ENCODE measurements around the gene ZNF473.
A peak's percentile ranks its signal among the peaks of the same experiment; 100 is the strongest.

The ZNF473 gene

DNA sequence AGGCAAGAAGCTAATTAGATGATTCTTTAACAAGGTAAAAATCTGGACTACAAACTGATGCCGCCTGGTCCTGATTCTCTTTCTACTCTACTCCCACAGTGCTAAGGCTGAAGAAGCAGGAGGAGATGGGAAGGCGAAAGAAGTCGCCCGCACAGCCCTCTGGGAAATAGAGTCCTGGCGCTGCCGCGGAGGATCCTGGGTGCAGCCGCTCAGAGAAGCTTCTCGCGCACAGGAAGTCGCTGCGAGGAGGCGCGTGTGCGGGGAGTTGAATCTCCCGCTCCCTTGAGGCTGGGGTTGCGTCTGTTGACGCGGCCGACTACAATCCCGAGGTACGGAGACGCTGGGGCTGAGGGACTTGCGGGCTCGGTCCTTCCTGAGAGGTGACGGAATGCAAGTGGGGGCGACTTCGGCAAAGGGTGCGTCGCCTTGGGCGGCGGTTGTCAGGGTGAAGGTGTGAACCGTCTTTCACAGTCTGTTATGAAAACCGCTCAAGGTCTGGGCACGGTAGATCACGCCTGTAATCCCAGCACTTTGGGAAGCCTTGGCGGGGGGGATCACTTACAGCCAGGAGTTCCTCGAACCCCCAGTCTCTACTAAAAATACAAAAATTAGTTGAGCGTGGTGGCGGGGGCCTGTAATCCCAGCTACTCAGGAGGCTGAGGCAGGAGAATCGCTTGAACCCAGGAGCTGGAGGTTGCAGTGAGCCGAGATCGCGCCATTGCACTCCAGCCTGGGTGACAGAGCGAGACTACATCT is at the start of gene ZNF473:
Gene ZNF473 (plus strand): TSS at position 212 of the 756 bp plus-strand sequence. CDS start 5,078 bp downstream, outside the sequence.
- DNase-seq (ENCODE audit: low read depth) = peak; percentile 96

DNA sequence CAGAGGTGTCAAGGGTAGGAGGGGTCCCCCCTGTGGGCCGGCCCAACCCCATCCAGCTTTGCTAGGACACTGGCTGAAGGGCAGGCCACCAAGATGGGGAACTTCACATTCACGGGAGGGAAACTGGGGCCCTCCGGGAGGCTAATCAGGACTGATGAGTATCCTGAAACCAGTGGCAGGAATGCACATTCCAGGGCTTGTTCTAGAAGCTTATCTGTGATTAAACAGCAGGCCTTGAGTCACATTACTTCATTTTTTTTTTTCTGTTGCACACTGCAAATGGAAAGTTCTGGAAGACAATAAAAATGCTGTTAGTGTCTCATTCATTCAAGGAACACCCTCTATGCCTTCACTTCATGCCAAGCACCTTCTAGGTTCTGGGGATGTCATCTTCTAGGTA is 49.3 kb upstream of the ZNF473 start:
- no peak for DNase-seq (ENCODE audit: low read depth)

DNA sequence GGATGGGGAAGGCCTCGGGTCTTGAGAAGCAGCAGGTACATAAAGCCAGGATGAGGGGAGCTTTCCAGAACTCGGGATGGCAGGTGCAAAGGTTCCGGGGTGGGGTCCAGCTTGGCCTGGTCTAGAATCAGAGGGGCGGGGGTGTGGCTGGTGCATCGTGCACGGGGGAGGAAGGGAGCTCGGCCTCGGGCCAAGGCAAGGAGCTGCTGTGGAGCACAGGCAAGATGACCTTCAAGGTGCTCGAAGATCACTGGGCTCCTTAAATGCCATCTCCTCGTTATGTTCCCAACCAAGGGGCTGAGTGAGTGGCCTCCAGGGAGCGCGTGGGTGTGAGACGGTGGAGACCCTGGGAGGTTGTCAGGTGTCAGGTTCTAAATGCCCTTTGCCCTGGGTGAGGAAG is 48.7 kb upstream of the ZNF473 start:
- no peak for DNase-seq (ENCODE audit: low read depth)

DNA sequence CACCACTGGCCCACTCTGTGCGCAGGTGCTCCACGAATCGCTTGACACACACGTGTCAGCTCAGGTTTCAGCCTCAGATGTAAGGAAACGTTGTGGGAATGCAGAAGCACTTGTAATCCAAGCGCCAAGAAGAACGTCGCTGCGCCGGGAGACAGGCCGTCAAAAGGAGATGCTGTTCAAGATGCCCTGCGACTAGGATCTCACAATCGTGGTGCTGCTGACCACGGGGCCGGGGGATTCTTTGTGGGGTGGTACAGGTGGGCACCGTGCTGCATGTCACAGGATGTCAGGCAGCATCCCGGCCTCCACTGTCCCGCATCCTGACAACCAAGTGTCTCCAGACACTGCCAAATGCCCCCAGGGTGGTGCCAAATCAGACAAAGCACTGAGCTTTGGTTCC is 47.9 kb upstream of the ZNF473 start:
- DNase-seq (ENCODE audit: low read depth) = no peak

DNA sequence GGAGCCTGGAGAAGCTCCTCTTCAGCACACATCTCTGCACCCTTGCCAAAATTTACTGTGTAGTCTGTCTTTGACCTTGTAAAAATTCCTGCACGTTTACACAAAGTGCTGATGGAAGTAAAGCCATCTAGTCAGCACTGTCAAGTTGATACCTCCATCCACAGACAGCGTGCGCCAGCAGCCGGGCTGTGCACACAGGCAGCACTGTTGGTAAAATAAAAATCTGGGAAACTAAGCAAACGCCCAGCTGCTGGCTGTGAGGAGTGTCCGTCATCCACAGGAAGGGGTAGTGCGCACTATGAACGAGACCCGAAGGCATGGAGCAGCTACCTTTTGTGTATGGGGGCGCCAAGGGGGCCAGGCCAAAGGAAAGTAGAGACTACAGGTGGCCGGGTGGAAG is 47.5 kb upstream of the ZNF473 start:
- DNase-seq (ENCODE audit: low read depth) = no peak

DNA sequence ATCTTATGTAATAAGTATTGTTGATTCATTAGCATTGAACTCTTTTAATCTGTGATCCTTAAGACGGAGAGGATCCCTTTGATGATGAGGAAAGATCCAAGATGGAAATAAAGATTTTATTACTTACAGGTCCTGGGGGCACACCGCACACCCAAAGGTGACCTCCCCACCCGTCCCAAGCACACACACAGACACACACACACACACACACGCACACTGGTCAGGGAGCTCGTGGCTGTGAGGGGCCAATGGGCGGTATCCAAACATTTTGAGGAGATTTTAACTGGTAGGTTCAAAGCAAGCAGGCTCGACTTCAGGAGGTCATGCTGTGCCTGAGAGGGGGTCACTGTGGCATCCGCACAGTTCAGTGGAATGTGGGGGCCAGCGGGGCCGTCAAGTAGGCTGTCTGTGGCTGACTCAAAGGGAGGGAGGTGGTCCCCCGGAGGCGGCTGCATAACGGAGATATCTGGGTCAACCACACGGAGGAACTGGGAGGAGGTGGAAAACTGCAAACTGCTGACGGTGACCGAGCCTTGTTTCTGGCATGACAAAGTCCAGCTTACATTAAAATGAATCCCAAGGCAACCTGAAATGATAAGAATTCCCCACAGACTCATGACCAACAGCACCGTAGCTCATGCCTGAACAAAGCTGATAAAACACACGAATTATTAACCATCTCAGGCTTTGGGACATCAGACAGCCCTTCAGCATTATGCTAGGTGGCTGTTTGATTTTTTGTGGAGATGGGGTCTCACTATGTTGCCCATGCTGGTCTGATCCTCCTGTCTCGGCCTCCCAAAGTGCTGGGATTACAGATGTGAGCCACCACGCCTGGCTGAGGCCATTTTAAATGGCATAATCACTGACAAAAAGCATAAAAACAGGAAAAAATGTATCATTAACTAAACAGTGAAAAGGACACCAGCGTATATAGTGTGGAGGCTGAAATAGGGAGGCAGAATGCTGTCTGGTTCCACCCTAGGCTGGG is 43.9 kb upstream of the ZNF473 start:
- no peak for DNase-seq (ENCODE audit: low read depth)

DNA sequence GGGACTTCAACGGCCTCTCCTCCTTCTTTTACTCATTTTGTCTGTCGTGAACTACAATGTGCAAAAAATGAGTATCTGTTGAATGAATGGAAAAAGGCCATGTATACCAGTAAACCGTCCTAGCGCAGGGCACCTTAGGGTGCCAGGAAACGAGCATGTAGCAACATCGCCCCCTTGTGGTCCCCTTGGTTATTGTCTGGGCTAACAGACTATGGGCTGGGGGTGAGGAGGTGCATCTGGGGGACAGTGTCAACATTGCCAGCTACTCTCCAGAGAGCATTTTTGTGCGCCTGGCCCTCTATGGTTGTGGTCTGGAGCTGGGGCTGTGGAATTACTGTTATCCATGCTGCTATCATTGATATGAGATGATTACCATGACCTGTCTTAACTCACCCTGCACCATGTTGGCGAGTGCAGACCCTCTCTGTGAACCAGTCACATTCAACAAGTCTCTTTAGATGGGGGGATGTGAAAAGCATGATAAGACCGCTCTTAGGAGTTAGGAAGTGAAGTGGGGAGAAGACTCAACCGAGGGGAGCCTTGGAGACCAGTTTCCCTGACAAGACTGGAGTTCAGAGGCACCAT is 42.1 kb upstream of the ZNF473 start:
- peak; percentile 29 for DNase-seq (ENCODE audit: low read depth)

DNA sequence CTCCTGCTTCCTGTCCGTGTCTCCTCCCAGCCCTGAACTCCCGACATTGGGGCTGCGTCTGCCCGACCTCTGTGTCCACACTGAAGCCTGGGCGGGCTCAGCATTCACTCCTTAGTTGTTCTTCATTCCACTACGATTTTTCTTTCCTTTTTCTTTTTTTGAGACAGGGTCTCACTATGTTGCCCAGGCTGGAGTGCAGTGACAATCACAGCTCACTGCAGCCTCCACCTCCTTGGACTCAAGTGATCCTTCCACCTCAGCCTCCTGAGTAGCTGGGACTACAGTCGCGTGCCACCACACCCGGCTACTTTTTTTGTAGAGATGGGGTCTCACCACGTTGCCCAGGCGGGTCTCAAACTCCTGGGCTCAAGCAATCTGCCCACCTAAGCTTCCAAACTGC is 41.3 kb upstream of the ZNF473 start:
- no peak for DNase-seq (ENCODE audit: low read depth)

DNA sequence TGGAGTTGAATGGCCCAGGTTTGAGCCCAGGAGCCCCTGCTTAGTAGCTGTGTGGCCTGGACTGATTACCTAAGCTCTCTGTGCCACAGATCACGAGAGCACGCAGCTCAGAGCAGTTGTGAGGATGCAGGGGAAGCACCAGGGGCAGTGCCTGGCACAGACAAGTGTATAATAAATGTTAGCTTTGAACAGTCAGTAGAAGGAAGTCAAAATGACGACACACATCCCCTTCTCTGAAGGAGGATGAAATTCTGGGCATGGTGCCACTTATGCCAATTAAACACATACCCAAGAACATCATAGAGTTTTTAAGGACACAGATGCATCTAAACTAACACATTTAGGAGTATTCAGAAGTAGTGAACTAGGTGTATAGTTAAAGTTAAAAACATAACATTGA is 39.9 kb upstream of the ZNF473 start:
- DNase-seq (ENCODE audit: low read depth) = no peak

DNA sequence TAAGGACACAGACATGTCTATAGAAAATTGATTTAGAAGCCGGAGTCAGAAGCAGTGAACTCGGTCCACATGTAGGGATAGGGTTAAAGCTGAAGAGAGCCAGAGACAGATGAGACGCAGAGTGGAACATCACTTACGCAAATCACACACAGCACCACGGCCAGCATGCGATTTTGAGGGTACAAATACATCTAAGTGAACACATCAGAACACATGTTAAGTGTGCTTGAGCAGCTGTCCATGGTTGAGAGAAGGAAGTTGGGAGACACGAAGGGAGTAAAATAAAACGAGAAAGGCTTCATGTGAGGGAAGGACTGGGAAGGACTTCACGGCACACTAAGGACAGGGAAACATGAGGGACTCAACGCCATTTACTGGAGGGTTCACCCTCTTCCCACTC is 39.5 kb upstream of the ZNF473 start:
- no peak for DNase-seq (ENCODE audit: low read depth)

DNA sequence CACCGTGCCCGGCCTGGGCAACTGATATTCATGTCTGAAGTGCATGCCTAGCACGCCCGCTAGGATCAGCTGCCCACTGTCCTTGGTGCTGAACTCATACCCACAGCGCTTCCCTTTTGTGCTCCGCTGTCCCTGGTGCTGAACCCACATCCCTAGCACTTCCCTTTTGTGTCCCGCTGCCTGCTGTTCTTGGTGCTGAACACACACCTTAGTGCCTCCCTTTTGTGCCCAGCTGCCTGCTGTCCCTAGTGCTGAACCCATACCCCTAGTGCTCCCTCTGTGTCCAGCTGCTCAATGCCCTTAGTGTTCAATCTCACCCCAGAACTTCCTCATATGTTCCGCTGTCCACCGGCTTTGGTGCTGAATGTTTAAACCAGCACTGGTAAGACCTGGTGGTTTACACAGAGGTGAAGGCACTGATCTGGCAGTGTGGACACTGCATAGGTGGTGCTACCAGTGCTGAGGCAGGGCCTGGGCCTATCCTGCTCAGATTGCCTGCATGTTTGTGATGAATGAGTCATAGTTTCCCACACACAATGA is 38.6 kb upstream of the ZNF473 start:
- peak; percentile 87 for DNase-seq (ENCODE audit: low read depth)

DNA sequence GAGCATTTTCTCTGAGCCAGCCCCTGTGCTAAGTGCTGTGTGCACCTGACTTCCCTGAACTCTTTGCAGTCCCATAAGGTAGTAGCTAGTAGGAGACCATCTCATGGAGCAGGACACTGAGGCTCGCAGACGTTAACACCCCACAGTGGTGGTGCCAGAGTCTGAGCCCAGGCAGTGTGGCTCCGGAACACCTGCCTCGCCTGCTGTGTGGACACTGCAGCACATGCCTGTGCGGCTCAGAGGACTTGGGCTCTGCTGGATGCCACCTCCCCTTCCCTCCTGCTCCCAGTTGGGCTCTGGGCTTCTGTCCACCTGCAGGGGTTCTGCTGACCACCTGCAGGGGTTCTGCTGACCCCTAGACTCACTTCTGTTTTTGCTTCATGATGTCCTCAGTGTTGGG is 37.8 kb upstream of the ZNF473 start:
- DNase-seq (ENCODE audit: low read depth) = no peak

DNA sequence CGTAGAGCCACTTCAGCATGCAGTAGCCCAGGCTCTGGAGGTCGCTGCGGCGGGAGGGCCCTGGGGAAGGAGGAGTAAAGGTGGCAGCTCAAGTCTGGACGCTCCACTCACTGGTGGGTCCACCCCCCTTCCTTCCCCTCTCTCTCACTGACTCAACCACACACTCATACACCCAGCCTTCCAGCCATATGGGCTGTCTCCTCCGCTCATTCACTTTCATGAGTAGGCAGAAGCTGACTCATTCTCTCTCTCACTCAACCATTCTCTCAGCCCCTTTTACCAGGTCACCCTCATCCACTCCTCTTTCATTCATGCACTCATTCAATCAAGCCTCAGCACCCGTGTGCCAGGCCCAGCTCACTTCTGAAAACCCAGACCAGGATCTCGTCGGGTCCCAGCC is 37.4 kb upstream of the ZNF473 start:
- DNase-seq (ENCODE audit: low read depth) = peak; percentile 76

DNA sequence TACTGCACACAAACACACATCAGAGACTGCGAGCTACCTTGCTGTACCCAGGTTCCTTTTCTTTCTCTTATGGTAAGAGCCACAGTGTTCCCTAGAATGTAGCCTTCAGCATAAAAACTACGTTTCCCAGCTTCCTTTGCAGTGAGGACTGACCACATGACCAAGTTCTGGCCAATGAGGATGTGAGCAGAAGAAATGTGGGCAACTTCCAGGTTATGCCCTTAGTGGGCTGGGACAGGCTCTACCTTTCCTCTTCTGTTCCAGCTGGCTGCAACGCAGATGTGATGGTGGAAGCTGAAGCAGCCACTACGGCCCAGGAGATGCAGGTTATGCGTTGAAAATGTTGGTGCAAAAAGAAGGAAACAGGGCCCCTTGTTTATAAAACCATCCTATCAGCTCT is 28.1 kb upstream of the ZNF473 start:
- peak; percentile 32 for DNase-seq (ENCODE audit: low read depth)

DNA sequence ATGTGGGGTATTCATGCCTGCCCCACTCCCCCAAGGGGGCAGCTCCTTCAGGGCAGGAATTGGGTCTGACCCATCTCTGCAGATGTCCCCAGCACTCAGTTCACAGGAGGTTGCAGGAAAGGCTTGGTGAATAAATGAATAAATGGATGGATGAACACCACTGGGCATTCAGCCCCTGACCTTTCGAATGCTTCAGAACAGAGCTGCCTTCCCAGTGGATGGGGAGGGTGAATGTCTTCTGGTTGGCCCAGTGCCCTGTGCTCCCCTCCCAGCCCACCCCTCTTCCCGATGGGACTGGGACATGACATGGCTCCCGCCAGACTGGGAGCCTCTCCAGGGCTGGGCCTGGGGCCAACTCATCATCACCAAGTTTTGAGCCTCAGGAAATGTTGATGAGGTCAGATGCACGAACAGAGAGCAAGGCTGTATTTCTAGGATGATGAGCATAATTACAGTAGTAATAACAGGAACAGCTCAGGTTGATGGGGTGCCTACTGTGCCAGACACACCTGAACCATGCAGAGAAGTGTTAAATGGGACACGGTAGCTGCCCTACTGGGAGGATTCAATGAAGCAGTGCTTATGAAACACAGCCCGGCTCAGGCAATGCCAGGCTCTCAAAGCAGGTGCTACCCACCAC is 26.3 kb upstream of the ZNF473 start:
- DNase-seq (ENCODE audit: low read depth) = peak; percentile 18

DNA sequence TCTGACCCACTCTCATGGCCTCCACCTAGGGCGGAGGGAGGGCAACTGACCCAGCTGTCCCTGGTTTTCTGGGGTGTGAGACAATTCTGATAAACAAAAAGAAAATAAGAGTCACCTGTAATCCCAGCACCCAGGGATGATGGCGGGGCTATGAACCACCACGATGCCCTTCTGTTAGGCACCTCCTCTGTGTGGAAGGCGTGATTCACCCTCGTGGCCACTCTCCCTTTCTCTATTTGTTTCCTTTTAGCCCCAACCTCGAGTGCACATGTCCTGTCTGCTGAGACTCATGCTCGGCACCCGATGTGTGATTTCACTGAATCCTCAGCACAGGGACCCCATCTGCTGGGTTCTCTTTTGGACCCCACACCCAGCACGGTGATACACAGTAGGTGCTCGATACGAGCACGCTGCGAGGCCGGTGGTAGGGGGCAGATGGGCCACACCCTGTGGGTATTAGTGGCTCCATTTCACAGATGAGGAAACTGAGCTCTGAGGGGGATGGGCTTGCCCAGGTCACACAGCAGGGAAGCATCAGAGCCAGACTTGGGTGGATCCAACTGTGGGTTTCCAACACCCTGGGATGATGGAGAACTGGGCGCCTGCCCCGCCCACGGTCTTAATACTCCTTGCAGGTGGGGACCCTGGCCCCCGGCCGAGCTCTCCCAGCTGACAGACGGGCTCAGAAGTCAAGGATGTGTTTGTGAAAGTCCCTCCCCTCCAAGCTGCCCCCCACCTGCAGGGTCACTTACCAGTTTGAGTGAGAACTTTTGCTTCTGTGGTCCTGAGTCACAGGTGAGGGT is 25.6 kb upstream of the ZNF473 start:
- no peak for DNase-seq (ENCODE audit: low read depth)

DNA sequence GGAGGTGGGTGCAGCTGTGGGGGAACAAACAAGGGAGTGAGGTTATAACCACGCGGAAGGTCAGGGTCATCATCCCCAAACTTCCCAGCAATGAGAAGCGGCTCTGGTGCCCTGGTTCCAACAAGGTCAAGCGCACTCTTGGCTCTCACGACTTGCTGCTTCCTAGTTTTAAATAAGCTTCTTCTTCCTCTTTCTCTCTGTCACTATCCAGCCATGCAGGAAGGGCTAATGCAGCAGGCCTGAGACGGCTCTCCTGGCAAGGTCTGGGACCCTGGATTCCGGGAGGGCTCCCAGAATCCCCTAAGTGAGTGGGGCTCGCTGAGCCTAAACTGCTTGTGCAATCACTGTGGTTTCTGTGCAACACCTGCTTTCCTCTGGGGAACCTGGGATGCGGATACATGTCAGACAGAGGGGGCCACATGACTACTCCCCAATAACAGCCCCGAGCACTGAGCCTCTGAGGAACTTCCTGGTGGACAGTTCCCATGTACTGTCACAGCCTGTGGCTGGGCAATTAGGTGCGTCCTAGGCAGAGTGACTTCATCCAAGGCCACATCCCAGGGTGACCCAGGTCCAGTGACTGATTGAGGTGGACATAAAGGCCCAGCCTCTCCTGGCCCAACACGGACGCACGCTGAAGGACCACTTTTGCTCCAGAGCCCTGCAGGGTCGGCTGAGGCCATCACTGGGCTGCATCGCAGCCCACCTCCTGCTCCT is 24.8 kb upstream of the ZNF473 start:
- no peak for DNase-seq (ENCODE audit: low read depth)

DNA sequence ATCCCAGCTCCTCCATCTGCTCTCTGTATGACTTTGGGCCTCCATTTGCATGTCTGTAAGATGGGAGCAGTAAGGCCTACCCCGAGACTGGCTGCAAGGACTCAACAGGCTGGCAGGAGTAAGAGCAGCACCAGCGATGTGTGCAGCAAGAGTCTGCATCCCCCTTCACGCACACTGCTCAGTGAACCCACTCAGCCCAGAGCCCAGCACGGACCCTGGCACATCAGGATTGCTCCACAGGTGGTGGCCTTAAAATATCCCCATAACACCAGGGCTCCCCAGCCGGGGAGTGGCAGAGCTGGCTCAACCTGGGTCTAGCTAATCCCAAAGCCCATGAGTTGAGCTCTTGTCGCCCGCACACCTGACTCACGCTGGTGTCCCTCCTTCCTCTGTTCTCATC is 24.0 kb upstream of the ZNF473 start:
- no peak for DNase-seq (ENCODE audit: low read depth)

DNA sequence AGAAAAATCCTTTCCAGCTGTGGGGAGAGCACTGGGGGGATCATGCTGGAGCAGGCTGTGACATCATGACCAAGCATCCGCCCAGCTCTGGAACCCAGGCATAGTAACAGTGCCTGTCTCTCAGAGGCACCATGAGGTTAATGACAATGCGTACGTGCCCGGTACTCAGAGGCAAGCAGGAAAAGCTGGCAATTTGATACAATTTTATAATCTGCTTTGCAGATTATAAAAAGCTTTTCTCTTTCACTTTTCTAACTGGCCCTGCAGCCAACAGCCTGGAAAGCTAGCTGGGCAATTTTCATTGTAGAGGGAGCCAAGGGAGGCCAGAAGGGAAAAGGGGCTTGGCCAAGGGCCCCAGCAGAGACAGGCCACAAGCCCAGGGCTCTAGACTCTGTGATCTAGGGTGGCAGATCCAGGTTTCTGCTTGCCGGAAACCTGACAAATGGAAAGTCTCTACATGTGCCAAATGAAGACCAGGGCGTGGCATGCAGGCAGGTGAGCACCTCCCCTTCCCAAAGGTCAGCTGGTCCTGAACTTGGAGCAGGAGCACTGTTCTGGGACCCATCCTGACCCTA is 23.3 kb upstream of the ZNF473 start:
- no peak for DNase-seq (ENCODE audit: low read depth)

DNA sequence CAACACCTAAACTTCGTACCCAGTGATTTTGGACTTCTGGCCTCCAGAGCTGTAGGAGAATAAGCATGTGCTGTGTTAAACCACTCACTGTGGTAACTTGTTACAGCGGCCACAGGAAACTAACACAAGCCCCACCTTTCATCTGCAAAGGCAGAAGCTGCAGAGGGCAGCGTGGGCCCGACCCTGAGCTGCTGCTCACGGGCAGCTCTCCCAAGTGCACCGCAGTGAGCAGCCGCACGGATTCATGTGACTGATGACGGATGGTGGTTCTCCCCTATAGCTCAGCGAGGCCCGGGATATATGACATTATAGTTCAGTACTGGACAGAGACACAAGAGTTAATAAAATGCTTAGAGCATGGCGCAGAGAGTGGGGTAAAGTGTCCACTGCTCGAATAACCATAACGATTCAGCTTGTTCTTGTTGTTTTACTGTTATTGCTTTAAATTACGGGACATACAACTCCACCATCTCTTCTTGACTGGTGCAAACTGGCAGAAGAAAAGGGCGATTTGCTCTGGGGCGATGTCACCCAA is 22.5 kb upstream of the ZNF473 start:
- DNase-seq (ENCODE audit: low read depth) = no peak
